GM18499 (cell line): Measurements from ENCODE around the gene UBAP2.
"Not testable (repeated sequence)": the region's sequence is repeated elsewhere in the genome, so short reads cannot be mapped to it uniquely, and the experiment has no call there.

Experiments used
- ATAC-seq: cut with Tn5 transposase; IDR thresholded peaks from one replicate; pipeline ENCODE4 v1.9.1; 2021; ENCODE audit warnings: moderate number of reproducible peaks; ENCODE audit not compliant: insufficient read depth, unreplicated experiment

UBAP2 gene

DNA sequence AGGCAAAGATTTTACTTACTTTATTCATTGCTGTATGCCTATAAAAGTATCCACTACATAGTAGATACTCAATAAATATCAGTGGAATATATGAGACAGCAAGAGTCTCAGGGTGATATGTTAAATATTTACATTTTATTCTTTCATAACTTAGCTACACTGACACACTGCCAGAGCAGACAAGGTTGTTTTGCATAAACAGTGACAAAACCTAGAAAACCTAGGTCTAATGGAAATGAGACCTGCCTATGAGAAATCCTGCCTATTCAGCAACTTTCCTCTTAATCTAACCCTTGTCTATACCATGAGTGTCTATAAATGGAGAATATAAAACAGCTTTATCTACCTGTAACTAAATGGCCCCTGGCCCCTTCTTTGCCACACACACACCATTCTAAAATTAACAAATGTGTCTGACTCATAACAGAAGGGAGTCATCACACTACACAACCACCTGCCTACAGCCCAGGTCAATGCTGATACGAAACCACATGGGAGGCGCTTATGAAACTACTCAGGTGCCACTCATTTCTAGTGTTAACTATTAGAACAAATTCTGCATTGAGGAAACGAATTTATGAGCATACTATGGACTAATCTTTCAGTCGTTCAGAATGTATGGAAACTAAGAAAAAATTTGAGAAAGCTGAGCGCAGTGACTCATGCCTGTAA, 60.3 kb downstream of the UBAP2 start:
- peak; percentile 90 for ATAC-seq

DNA sequence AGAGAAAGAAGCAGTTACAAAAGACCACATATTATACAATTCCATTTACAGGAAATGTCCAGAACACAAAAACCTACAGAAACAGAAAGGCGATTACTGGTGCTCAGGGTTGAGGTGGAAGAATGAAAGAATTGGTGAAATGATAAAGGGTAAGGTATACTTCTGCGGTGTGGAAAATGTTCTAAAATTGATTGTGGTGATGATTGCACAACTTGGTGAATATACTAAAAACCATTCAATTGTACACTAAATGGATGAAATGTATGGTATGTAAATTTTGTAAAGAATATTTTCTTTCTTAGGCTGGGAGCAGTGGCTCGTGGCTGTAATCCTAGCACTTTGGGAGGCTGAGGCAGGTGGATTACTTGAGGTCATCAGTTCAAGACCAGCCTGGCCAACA, 72.3 kb downstream of the UBAP2 start:
- ATAC-seq = no peak

DNA sequence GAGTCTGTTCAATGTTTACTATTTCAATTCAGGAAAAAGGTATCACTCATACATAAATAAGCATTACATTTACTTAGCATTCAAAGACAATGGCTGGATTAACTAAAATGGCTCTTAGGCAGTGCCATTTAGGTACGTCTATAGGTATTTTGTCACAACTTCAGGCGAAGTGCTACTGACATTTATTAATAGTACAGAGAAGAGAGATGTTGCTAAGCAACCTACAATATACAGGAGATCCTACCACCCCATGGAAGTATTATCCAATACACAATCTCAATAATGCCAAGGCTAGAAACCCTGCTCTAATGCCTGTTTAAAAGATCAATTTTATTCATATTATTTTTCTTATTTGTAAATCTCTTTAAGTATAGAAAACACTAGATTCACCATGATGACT, 76.0 kb downstream of the UBAP2 start:
- no peak for ATAC-seq

DNA sequence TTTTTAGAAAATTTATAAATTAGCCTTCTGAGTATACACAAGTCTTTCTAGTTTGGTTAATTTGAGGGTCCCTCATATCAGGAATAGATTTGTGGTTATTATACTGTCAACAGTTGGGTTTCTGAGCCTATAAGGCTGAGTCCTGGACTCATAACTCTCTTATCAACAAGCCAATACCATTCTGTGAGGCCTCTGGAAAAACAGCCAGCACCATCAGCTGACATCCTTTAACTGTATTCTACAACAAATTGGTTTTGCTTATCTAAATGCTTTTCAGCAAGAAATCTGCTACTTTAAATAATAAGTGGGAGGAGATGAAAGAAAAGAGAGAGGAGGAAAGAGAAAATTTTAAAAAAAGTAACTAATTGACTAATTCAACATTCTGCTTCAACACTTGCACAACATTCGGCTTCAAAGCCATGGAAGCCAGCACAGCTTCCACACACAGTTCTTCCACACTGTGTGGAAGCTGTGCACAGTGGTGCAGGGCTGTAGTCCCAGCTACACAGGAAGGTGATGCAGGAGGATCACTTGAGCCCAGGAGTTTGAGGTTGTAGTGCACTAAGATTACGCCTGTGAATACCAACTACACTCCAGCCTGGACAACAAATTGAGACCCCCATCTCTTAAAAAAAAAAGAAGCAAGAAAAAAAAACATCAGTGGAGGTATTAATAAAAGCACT, 84.5 kb downstream of the UBAP2 start:
- no peak for ATAC-seq

DNA sequence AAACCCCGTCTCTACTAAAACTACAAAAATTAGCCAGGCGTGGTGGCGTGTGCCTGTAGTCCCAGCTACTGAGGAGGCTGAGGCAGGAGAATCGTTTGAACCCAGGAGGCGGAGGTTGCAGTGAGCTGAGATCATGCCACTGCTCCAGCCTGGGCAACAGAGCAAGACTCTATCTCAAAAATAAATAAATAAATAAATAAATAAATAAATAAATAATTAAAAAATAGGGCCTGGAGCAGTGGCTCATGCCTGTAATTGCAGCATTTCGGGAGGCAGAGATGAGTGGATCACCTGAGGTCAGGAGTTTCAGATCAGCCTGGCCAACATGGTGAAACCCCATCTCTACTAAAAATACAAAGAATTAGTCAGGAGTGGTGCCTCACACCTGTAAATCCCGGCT, 86.2 kb downstream of the UBAP2 start:
- ATAC-seq = not testable (repeated sequence)

DNA sequence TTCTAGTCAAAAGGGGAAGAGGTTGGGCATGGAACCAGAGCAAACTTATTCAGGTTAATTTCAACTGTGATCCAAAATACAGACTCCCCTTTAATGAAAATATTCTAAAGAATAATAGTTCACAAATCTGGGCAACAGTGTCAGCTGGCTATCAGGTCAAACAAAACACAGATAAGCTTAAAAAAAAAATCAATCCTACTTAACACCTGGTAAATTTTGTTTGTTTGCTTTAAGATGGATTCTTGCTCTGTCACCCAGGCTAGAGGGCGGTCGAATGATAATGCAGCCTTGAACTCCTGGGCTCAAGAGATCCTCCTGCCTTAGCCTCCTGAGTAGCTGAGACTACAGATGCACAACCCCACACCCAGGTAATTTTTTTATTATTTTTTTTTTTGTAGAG, 89.0 kb downstream of the UBAP2 start:
- ATAC-seq = no peak

DNA sequence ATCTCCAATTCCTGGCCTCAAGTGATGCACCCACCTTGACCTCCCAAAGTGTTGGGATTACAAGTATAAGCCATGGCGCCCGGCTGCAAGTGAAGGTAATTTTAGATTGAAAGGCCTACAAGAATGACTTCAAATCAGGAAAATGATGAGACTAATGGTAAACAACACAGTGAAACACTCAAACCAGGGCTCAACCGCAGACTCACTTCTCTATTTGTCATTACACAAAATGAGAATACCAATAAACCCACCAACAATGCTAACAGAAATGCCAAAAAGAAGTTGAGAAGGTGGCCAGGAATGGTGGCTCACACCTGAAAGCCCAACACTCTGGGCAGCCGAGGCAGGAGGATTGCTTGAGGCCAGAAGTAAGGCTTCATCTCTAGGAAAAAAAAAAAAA, 92.1 kb downstream of the UBAP2 start:
- ATAC-seq = no peak

DNA sequence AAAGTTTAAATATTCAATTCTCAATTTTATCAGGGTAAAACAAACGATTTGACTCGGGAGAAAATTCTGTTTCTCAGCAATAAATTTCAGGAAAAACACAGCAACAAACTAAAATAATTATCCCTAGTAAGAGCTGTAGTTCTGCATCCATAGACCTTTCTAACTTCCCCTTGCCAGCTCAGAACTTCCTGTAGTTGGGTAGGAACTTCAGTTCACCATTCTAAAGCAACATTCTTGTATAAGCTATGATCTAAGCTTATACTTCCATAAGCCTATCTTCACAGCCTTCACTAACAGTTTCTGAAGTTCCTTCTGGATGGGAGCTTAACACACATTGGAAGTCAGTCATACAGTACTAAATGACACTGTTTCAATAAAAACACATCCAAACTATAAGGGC, 96.6 kb downstream of the UBAP2 start:
- no peak for ATAC-seq

DNA sequence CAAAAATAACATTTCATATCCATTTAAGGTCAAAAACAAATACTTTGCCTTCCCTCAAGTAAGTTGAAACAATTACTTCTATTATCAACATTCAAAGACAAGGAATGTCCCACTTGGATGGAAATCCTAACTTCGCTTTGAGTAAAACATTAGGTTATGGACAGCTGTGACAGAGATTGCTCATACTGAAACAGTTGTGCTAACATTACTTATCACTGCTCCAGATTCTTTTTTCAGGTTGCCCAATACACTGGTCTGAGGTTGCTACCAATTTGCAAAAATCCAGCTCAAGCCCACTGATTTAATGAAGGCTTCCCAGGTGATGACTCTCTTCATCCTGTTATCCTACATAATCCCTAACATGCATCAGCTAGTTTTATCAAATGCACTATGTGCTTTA, 98.3 kb downstream of the UBAP2 start:
- no peak for ATAC-seq

DNA sequence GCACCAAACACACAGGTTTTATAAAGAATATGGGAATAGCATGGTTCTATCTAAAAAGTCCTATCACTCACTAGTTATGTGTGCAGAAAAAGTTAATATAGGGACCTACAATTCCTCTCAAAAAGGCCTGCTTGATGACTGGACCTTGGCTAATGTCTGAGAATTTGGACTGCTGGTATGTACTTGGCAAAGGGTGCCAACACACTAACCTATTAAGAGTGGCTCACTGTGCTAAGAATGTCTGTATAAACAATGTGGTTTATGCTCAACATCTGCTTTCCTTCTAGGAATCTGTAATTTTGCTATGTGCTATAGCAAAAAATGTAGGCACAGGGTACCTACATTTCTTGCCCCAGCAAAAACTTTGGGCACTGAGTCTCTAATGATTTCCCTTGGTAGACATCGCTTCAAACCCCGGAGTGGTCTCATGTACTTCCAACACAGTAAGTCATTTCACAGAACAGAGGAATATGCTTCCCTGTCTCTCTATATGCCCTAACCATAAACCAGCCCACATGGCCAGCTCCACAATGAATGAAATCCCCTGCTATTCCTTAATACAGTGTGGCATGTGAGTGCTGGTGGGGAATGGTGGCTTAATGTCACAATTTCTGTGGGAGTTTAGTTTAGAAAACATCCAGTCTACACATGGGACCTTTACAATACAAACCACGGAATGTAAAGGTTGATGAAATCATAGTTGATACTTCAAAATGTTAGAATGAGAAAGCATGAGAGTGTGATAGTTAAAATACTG, 101.7 kb downstream of the UBAP2 start:
- no peak for ATAC-seq

DNA sequence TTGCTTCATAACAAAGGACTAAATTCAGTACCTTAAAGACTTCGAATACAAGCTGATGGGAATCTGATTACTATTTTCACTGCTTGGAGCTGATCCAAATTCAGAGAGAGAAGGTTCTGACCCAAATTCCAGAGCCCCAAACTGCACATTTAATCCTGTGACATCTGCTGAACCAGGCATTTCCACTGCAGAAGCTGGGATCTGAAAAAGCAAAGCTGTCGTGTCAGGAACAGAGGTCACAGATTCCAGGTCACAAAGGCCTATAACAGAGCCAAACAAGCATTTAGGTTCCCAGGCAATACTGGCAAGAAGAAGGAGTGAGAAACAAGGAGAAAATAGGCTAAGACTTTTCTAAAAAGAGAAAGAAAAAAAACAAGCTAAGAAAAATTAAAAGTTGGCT, 105.3 kb downstream of the UBAP2 start:
- ATAC-seq = no peak

DNA sequence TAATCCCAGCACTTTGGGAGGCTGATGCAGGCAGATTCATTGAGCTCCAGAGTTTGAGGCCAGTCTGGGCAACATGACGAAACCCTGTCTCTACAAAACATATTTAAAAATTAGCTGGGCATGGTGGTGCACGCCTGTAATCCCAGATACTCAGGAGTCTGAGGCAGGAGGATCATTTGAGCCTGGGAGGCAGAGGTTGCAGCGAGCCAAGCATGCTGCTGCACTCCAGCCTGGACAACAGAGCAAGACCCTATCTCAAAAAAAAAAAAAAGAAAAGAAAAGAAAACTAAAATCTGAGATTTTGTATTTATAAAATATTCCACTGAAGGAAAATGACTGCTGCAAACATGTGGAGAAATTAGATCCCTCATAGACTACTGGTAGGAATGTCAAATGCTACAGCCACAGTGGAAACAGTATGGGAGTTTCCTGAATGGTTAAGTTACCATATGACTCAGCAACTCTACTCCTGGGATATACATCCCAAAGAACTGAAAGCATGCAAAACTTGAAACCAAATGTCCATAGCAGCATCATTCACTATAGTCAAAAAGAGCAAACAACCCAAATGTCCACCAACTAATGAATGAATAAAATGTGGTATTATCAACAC, 106.1 kb downstream of the UBAP2 start:
- no peak for ATAC-seq

DNA sequence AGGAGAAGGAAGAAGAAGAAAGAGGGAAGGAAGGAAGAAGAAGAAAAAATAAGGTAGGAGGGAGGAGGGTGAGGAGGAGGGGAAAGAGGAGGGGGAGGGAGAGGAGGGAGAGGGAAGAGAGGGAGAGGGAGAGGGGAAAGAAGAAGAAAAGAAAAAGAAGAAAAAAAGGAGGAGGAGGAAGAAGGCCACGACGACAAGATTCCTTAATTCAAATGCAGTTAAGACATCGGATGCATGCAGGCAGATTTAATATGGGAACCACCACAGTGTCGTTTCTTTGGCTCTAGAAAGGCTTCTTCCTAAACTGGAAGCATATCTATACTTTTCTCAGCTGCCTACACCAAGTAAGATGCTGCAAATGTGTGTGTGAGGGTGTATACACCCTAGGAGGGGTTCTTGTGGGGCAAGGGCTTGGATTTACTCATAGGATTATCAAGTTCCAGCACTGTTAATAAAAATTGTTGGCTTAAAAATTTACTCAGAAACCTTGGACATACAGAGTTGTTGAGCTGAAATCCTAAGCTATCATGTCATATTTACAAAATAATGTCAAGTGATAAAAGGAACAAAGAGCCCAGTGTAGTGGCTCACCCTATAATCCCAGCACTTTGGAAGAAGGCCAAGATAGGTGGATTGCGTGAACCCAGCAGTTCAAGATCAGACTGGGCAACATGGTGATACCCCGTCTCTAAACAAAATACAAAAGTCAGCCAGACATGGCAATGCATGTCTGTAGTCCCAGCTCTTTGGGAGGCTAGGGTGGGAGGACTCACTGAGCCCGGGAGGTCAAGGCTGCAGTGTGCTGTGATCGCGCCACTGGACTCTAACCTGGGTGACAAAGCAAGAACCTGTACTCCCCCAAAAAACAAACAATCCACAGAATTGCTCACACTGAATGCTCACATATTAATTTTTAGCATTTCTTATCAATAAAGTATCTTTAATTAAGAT, 108.5 kb downstream of the UBAP2 start:
- ATAC-seq = no peak

DNA sequence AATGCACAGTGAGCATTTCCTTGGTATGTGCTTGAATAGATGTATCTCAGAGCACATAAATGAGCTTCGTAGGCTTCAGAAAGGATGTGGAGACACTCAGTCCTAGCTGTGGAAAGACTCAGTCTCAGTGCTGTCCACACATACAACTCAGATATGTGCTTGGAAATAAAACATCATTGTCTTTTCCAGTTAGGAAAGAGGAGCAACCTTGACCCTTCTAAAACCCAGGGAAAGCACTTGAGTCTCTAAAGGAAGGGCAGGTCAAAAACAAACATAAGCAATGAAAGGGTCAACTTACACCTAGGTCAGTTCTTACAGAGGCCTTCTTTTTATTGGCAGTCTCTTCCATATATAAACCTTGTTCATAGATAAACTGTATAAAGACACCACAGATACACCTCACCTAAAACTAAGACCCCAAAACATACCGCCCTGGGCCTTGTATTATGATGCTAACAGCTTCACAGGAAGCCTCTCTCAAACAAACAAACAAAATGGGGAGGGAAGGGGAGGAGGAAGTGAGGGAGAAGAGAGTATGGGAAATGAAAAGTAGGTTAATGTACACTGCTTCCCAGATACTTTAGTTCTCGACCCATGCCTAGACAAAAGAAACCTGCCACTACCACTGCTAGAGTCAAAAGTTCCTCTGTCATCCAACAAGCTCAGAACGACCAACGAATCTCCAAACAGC, 114.4 kb downstream of the UBAP2 start:
- ATAC-seq = no peak

DNA sequence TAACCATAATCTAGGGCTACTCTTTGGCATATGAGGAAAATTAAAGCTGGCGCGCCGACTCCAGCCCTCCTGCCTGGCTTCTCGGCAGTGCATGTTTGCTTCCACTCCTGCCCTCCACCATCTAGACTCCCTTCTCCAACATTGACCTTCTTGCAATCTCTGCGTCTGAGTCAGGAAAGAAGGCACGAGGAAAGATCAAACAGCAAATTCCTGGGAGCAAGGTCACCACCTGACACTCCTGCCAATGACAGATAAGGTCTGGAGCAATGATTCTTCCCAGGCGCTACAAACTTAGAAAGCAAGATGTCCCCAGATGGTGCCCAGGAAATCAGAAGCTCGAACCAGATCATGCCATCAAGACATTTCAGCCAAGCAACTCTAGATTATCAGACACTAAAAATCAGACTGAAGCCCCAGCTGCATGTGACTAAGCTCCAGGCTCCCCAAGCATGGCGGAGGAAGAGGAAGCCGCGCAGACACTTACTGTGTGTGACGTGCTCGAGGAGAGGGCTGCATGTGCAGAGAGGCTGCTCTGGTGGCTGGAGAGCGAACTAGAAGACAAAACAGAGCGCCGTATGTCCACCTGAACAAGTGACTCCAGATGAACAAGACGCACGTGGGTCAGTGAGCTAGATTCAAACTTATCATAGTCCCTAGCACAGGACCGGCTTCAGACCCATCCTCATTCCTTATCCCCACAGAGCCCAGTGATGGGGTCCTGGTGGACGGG, 116.4 kb downstream of the UBAP2 start:
- no peak for ATAC-seq

DNA sequence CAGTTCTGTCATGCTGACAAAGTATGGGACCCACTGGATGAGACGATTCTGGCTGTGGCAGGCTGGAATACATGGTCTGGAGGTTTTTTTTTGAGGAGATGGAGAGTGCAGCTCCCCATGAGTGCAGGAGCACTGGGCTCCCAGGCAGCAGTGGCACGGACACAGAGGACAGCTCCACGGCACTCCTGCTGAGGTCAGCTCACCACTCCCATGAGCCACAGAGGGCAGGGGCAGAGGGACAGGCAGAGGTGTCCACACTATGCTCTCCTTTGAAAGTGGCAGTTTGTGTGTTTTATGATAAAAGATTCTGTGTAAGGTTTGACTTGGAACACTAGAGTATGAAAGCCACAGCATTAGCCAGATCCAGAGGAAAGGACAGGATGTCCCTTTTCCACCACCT, 117.4 kb downstream of the UBAP2 start:
- no peak for ATAC-seq

DNA sequence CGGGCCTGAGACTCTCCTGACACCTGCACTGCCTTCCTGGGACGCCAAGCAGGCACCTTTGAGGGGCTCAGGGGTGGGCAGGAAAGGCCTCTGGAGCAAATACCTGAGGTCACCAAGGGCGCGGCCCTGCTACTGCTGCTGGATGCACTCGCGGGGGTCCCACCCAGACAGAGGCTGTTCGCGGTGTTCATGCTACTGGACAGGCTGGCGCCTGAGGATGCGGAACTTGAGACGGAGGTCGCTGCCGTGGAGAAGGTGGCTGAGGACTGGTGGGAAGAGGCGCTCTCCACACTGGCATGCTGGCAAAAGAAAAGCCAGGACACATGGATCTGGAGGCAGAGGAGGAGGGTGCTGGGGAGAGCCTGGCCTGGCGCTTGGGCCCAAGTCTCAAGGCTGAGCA, 121.0 kb downstream of the UBAP2 start:
- ATAC-seq = no peak

DNA sequence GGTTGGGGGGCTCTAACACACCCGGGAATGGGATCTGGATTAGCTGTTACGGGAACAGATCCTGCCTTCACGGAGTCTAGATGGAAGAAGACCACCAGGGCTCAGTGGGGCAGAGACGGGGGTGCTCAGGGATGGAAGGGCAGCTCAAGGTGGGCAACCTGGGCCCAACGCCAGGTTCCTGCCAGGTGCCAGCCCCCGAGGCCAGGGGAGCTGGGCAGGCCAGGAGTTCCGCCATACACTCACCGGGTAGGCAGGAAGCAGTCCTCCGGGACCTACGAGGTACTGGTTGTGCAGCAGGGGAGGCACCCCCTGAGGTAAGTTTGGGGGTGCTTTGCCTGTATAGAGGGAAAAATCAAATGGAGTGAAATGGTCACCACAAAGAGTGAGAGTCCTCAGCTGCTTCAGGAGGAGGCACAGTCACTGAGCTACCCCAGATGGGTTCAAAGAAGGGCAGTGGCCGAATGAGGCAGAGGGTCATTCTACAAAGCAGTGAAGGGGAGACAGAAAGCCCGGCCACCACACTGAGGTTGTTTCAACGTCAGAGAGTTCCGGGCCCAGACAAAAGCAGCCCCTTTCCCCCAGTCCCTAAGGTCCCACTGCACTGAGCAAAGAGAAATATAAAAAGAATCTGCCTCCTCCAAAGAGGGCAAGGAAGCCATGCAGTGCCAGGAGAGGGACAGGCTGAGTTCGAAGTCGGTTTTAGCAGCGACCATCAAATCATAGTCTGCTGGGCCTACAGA, 121.8 kb downstream of the UBAP2 start:
- ATAC-seq = no peak
